ENCODE measurements around the gene RGS1.

RGS1 gene

GRCh38 chr1:192564099-192564498 lies 11.5 kb upstream of the RGS1 start:
- Histone ChIP-seq H3K27ac (ENCODE audit: low read length) (no peak overlapping the region), H3K4me2 (ENCODE audit: low read depth, low read length) (no peak overlapping the region), H3F3A (ENCODE audit: insufficient read depth, low read length) (no peaks in the 10 kb centered on the region), H3K79me2 (ENCODE audit: low read length) (no peaks in the 10 kb centered on the region), H4K20me1 (ENCODE audit: insufficient read depth, low read length) (no peaks in the 10 kb centered on the region), H3K4me1 (ENCODE audit: low read length) (no peaks in the 10 kb centered on the region), H3K9ac (ENCODE audit: low read length) (no peak overlapping the region), H3K27me3 (replicated peaks; ENCODE audit: insufficient read depth, low read length) (no peaks in the 10 kb centered on the region), H3K36me3 (replicated peaks; ENCODE audit: insufficient read depth, low read length) (no peaks in the 10 kb centered on the region), H3K9me3 (replicated peaks; ENCODE audit: insufficient read depth, low read length) (no peaks in the 10 kb centered on the region), H2AFZ (ENCODE audit: low read length) (no peak overlapping the region), H3K4me3 (ENCODE audit: low read length) (no peak overlapping the region), H3K9me2 (replicated peaks; ENCODE audit: insufficient read depth, low read length) (no peaks in the 10 kb centered on the region)
- DNase-seq: no peak
- TF ChIP-seq EZH2phosphoT487 (IDR thresholded peaks at IDR 0.05; ENCODE audit: low read length) (no peak), EZH2 (optimal IDR thresholded peaks at IDR 0.05; ENCODE audit: low read depth, low read length) (no peak)

GRCh38 chr1:192565946-192566345 lies 9.6 kb upstream of the RGS1 start:
- Histone ChIP-seq H3K36me3 (replicated peaks; ENCODE audit: insufficient read depth, low read length) (no peaks in the 10 kb centered on the region), H3F3A (ENCODE audit: insufficient read depth, low read length) (no peaks in the 10 kb centered on the region), H3K27ac (ENCODE audit: low read length) (no peak overlapping the region), H3K9me3 (replicated peaks; ENCODE audit: insufficient read depth, low read length) (no peaks in the 10 kb centered on the region), H3K79me2 (ENCODE audit: low read length) (no peaks in the 10 kb centered on the region), H3K9ac (ENCODE audit: low read length) (no peak overlapping the region), H3K27me3 (replicated peaks; ENCODE audit: insufficient read depth, low read length) (no peaks in the 10 kb centered on the region), H3K9me2 (replicated peaks; ENCODE audit: insufficient read depth, low read length) (no peaks in the 10 kb centered on the region), H2AFZ (ENCODE audit: low read length) (no peak overlapping the region), H3K4me1 (ENCODE audit: low read length) (no peaks in the 10 kb centered on the region), H3K4me2 (ENCODE audit: low read depth, low read length) (no peak overlapping the region), H4K20me1 (ENCODE audit: insufficient read depth, low read length) (no peaks in the 10 kb centered on the region), H3K4me3 (ENCODE audit: low read length) (no peak overlapping the region)
- DNase-seq: no peak
- no peak for TF ChIP-seq EZH2phosphoT487 (IDR thresholded peaks at IDR 0.05; ENCODE audit: low read length)
- no peak for TF ChIP-seq CTCF (IDR thresholded peaks at IDR 0.05; ENCODE audit: low read length)
- no peak for TF ChIP-seq EZH2 (optimal IDR thresholded peaks at IDR 0.05; ENCODE audit: low read depth, low read length)

- H3K27me3 ChIP-seq (replicated peaks; ENCODE audit: insufficient read depth, low read length): no peaks in the 10 kb centered on the region
- H3K4me2 ChIP-seq (ENCODE audit: low read depth, low read length): no peak overlapping the region
- no peaks in the 10 kb centered on the region for H3K9me2 ChIP-seq (replicated peaks; ENCODE audit: insufficient read depth, low read length)
- TF ChIP-seq CTCF (IDR thresholded peaks at IDR 0.05; ENCODE audit: low read length): no peak
- no peak for TF ChIP-seq EZH2phosphoT487 (IDR thresholded peaks at IDR 0.05; ENCODE audit: low read length)
- no peak for TF ChIP-seq EZH2 (optimal IDR thresholded peaks at IDR 0.05; ENCODE audit: low read depth, low read length)
- H3K4me3 ChIP-seq (ENCODE audit: low read length): no peak overlapping the region
- no peaks in the 10 kb centered on the region for H3K9me3 ChIP-seq (replicated peaks; ENCODE audit: insufficient read depth, low read length)
- no peak overlapping the region for H3K9ac ChIP-seq (ENCODE audit: low read length)
- no peak for DNase-seq
- H3K79me2 ChIP-seq (ENCODE audit: low read length): no peaks in the 10 kb centered on the region
- no peak overlapping the region for H3K27ac ChIP-seq (ENCODE audit: low read length)
- H3K36me3 ChIP-seq (replicated peaks; ENCODE audit: insufficient read depth, low read length): no peaks in the 10 kb centered on the region
- no peak overlapping the region for H2AFZ ChIP-seq (ENCODE audit: low read length)
- H3F3A ChIP-seq (ENCODE audit: insufficient read depth, low read length): no peaks in the 10 kb centered on the region
- H4K20me1 ChIP-seq (ENCODE audit: insufficient read depth, low read length): no peaks in the 10 kb centered on the region
- peaks cover 5% of the 10 kb centered on the region for H3K4me1 ChIP-seq (ENCODE audit: low read length)
Observed at GRCh38 chr1:192566657-192567056, 8.9 kb upstream of the RGS1 start.

- Histone ChIP-seq H3K36me3 (replicated peaks; ENCODE audit: insufficient read depth, low read length) (no peaks in the 10 kb centered on the region), H3K27me3 (replicated peaks; ENCODE audit: insufficient read depth, low read length) (no peaks in the 10 kb centered on the region), H3K79me2 (ENCODE audit: low read length) (no peaks in the 10 kb centered on the region), H3K4me3 (ENCODE audit: low read length) (no peak overlapping the region), H3K9me3 (replicated peaks; ENCODE audit: insufficient read depth, low read length) (no peaks in the 10 kb centered on the region), H3F3A (ENCODE audit: insufficient read depth, low read length) (no peaks in the 10 kb centered on the region), H3K4me1 (ENCODE audit: low read length) (peaks cover 13% of the 10 kb centered on the region), H3K27ac (ENCODE audit: low read length) (no peak overlapping the region), H3K9ac (ENCODE audit: low read length) (no peak overlapping the region), H3K9me2 (replicated peaks; ENCODE audit: insufficient read depth, low read length) (no peaks in the 10 kb centered on the region), H3K4me2 (ENCODE audit: low read depth, low read length) (no peak overlapping the region), H2AFZ (ENCODE audit: low read length) (no peak overlapping the region), H4K20me1 (ENCODE audit: insufficient read depth, low read length) (no peaks in the 10 kb centered on the region)
- TF ChIP-seq CTCF (IDR thresholded peaks at IDR 0.05; ENCODE audit: low read length): no peak
- no peak for TF ChIP-seq EZH2 (optimal IDR thresholded peaks at IDR 0.05; ENCODE audit: low read depth, low read length)
- TF ChIP-seq EZH2phosphoT487 (IDR thresholded peaks at IDR 0.05; ENCODE audit: low read length): no peak
- no peak for DNase-seq
Observed at GRCh38 chr1:192568063-192568462, 7.5 kb upstream of the RGS1 start.
